A549 (cell line): ENCODE measurements around the gene ZNF483. TPM values are rescaled to one million over a fixed set of nuclear protein-coding genes. Genes with fewer than 3 reads are reported as not detected.
A peak's percentile ranks its signal among the peaks of the same experiment; 100 is the strongest.

ENCODE experiments used
- ATAC-seq, 2 experiments: fragments of 200-7000 bp in 1 of 2; fragments of >200 bp in 1 of 2; cut with Nextera tagmentation in 1 of 2; cut with Tn5 transposase in 1 of 2; 3 replicates each; pipeline versions ENCODE4 v1.8.0 to v1.9.1; 2018 to 2020; ENCODE audit warnings: mild to moderate bottlenecking in 1 of 2, moderate library complexity in 1 of 2
- CTCF ChIA-PET: fragments of 300-600 bp; sonication (Branson Sonifier 250); formaldehyde crosslinking; extraction: SDS; loops from one replicate; lab custom pipeline; 2021; ENCODE audit warnings: antibody characterized with exemption, inconsistent platforms; lab: Yijun Ruan, JAX
- POLR2A ChIA-PET: fragments of 350-600 bp; formaldehyde crosslinking; extraction: SDS; loops from one replicate; lab custom pipeline; 2021; ENCODE audit warnings: antibody characterized with exemption, inconsistent platforms; lab: Yijun Ruan, JAX
- DNase-seq, 2 experiments: peaks; one replicate each; pipeline versions ENCODE4 v3.0.0 to v3.0.0-alpha.2; 2011 to 2016; ENCODE audit warnings: low read depth in 1 of 2, low spot score in 1 of 2
- FAIRE-seq: peaks from 2 replicates; lab custom pipeline; 2011; peaks lifted over from hg19 to GRCh38; lab: Jason Lieb, UNC
- H3K27ac ChIP-seq, 2 experiments: fragments of >200 bp; sonication (Bioruptor Twin); formaldehyde crosslinking; 3 replicates each; pipeline ENCODE4 v1.5.1; 2016 to 2017
- H3K4me1 ChIP-seq: fragments of >200 bp; sonication (Bioruptor Twin); formaldehyde crosslinking; 3 replicates; pipeline ENCODE4 v1.6.1; 2016
- H3K4me2 ChIP-seq: fragments of >200 bp; sonication (Bioruptor Twin); formaldehyde crosslinking; 3 replicates; pipeline ENCODE4 v1.6.1; 2016
- H3K4me3 ChIP-seq: fragments of >200 bp; sonication (Bioruptor Twin); formaldehyde crosslinking; 3 replicates; pipeline ENCODE4 v1.5.1; 2016
- H3K9me3 ChIP-seq: fragments of >200 bp; sonication (Bioruptor Twin); formaldehyde crosslinking; 3 replicates; pipeline ENCODE4 v1.6.1; 2016
- BHLHE40 ChIP-seq: IDR thresholded peaks from 2 replicates; pipeline ENCODE4 v1.6.1; 2012; ENCODE audit warnings: low read depth, low read length, inconsistent platforms
- CBX2 ChIP-seq: fragments of 200-600 bp; sonication (generic); IDR thresholded peaks from 2 replicates; pipeline ENCODE4 v1.6.1; 2016; ENCODE audit warnings: low read depth, mild to moderate bottlenecking, borderline replicate concordance
- CHD2 ChIP-seq: fragments of 150-350 bp; IDR thresholded peaks from 2 replicates; pipeline ENCODE4 v1.6.1; 2014; ENCODE audit warnings: low read length; ENCODE audit not compliant: partially characterized antibody
- CHD4 ChIP-seq: fragments of 200-600 bp; sonication (generic); IDR thresholded peaks from 2 replicates; pipeline ENCODE4 v1.6.1; 2016; ENCODE audit warnings: antibody characterized with exemption, mild to moderate bottlenecking, borderline replicate concordance
- CTCF ChIP-seq: fragments of >200 bp; sonication (Bioruptor Twin); formaldehyde crosslinking; IDR thresholded peaks from 3 replicates; pipeline ENCODE4 v1.5.1; 2016
- EHMT2 ChIP-seq: fragments of 200-600 bp; sonication (generic); IDR thresholded peaks from 2 replicates; pipeline ENCODE4 v1.6.1; 2016; ENCODE audit warnings: antibody characterized with exemption, low read depth, mild to moderate bottlenecking, moderate library complexity
- GATA3 ChIP-seq: IDR thresholded peaks from 2 replicates; pipeline ENCODE4 v1.6.1; 2012; ENCODE audit warnings: borderline replicate concordance
- HOXB5 ChIP-seq: fragments of 250-450 bp; sonication (Bioruptor Pico); IDR thresholded peaks from 2 replicates; pipeline ENCODE4 v1.5.0; 2020; ENCODE audit warnings: mild to moderate bottlenecking, moderate library complexity
- JUN ChIP-seq, 2 experiments: fragments of >200 bp; sonication (Bioruptor Twin); formaldehyde crosslinking; IDR thresholded peaks; 2 replicates in 1 of 2; 3 replicates in 1 of 2; pipeline ENCODE4 v1.6.1; 2016 to 2017
- MAZ ChIP-seq: fragments of 150-350 bp; IDR thresholded peaks from 2 replicates; pipeline ENCODE4 v1.6.1; 2014; ENCODE audit warnings: antibody characterized with exemption, low read depth, low read length, borderline replicate concordance
- MYC ChIP-seq: IDR thresholded peaks from 2 replicates; pipeline ENCODE4 v1.6.1; 2012; ENCODE audit warnings: mild to moderate bottlenecking, inconsistent platforms, low read length, improper control_type of control experiment, borderline replicate concordance
- NPAS2 ChIP-seq: fragments of 250-450 bp; sonication (Bioruptor Pico); IDR thresholded peaks from 2 replicates; pipeline ENCODE4 v1.8.0; 2022; ENCODE audit warnings: mild to moderate bottlenecking, moderate library complexity, borderline replicate concordance
- PBX3 ChIP-seq: IDR thresholded peaks from 2 replicates; pipeline ENCODE4 v1.6.1; 2012
- RAD21 ChIP-seq, 2 experiments: fragments of >200 bp in 1 of 2; sonication (Bioruptor Twin) in 1 of 2; formaldehyde crosslinking in 1 of 2; IDR thresholded peaks in 1 of 2; conservative IDR thresholded peaks in 1 of 2; 2 replicates in 1 of 2; 3 replicates in 1 of 2; pipeline ENCODE4 v1.6.1; 2012 to 2018; ENCODE audit warnings: inconsistent platforms in 1 of 2
- TFCP2L1 ChIP-seq: fragments of 250-450 bp; sonication (Bioruptor Pico); IDR thresholded peaks from 2 replicates; pipeline ENCODE4 v1.5.0; 2021; ENCODE audit warnings: mild to moderate bottlenecking
- TP53 ChIP-seq: fragments of 250-450 bp; sonication (Bioruptor Pico); IDR thresholded peaks from 2 replicates; pipeline ENCODE4 v1.5.0; 2021; ENCODE audit warnings: mild to moderate bottlenecking, moderate library complexity
- WGBS: methylation state at CpG from one replicate; pipeline ENCODE4 v1.1.6; 2017; ENCODE audit errors: missing lambda C conversion rate; 5-methylcytosine and 5-hydroxymethylcytosine counted together
- polyA plus RNA-seq, 4 experiments: library from polyadenylated mRNA; depleted of rRNA in 3 of 4; stranded (reverse); fragments of >200 nt; fragmentation: RNase III in 1 of 4; extraction: RNeasy Plus Mini Kit Qiagen cat#74134 plus additional on column Dnase treatment in 1 of 4; gene quantifications; 2 replicates in 3 of 4; 3 replicates in 1 of 4; pipeline ENCODE4 v1.2.3, GENCODE V29; 2011 to 2017

Gene ZNF483
- polyA plus RNA-seq, 2 of the 4 experiments (the other 2 are of a cell fraction), result 1.0 to 2.8 TPM

GRCh38 chr9:111597852-111598732, 73.1 kb downstream of the ZNF483 start (continued):
- TF ChIP-seq PBX3, result no peak
- peak; percentile 80 to 86 for TF ChIP-seq RAD21 (conservative IDR thresholded peaks at IDR 0.05 in 1 of 2, IDR thresholded peaks at IDR 0.05 in 1 of 2)
- no peak for TF ChIP-seq EHMT2
- no peak for TF ChIP-seq HOXB5 (CRISPR knock-in tag)
- TF ChIP-seq GATA3, result no peak
- TF ChIP-seq MYC, result no peak
- peak in 1 of 2 experiments; percentile 39; a peak in 1 of 5 replicates for TF ChIP-seq JUN (IDR thresholded peaks at IDR 0.05)
- no peak for TF ChIP-seq MAZ
- peak; percentile 87 for TF ChIP-seq CTCF
- no peak for TF ChIP-seq NPAS2 (CRISPR knock-in tag)
- TF ChIP-seq CHD4, result no peak
- no peak for TF ChIP-seq TFCP2L1 (CRISPR knock-in tag)
- no peak for TF ChIP-seq CBX2

GRCh38 chr9:111598733-111599091, 73.7 kb downstream of the ZNF483 start:
- peak overlapping the region; percentile 92 to 94 for H3K27ac ChIP-seq
- 2% methylated on average over 16 of the region's 16 CpGs for WGBS
- peak overlapping the region; percentile 74 for H3K4me2 ChIP-seq
- ChIA-PET POLR2A (interaction anchor here (0.6 to 4.6 kb wide), 9 partner anchors 10 to 41 kb away, joined by 3 to 37 read pairs (median 4); partner anchors contain the start of gene DNAJC25), CTCF (interaction anchor here (0.6 to 8.9 kb wide), 39 partner anchors 9 to 476 kb away, joined by 3 to 112 read pairs (median 5); partner anchors contain the start of genes DNAJC25 and GNG10)
- no peak for TF ChIP-seq TP53
- TF ChIP-seq TFCP2L1 (CRISPR knock-in tag), result no peak
- TF ChIP-seq CHD2, result no peak
- no peak for TF ChIP-seq BHLHE40
- peak; percentile 42; the same call in 1 of the 2 replicates for TF ChIP-seq PBX3
- 0 out of 3 replicates have a peak, but pooled peaks cover 4% of the 10 kb centered on the region for H3K9me3 ChIP-seq
- peaks cover 71% of the 10 kb centered on the region for H3K4me1 ChIP-seq
- DNase-seq (no peak), FAIRE-seq (no peak), ATAC-seq (peak in 1 of 2 experiments; percentile 10; a peak in 3 of 6 replicates)
- H3K4me3 ChIP-seq, result peak overlapping the region; percentile 96
